Sigmoid colon (tissue), 7 donors: ENCODE results near the gene CNDP1. TPM values are rescaled to one million over a fixed set of nuclear protein-coding genes. Genes with fewer than 3 reads are reported as not detected.
"Not testable (repeated sequence)": the region's sequence is repeated elsewhere in the genome, so short reads cannot be mapped to it uniquely, and the experiment has no call there.

ENCODE experiments used
- DNase-seq: peaks from one replicate; pipeline ENCODE4 v3.0.0-alpha.2; 2019
- H3K27ac ChIP-seq, 4 donors: fragments of 200-600 bp; sonication (generic); one replicate each; pipeline ENCODE4 v1.5.1; 2016 to 2019; ENCODE audit warnings: mild to moderate bottlenecking in 1 of 4
- H3K27me3 ChIP-seq, 3 donors: fragments of 200-600 bp; sonication (generic); one replicate each; pipeline ENCODE4 v1.5.1; 2019; ENCODE audit warnings: mild to moderate bottlenecking in 1 of 3
- H3K36me3 ChIP-seq, 4 donors: fragments of 200-600 bp; sonication (generic); one replicate each; pipeline ENCODE4 v1.5.1; 2016 to 2019
- H3K4me1 ChIP-seq, 4 donors: fragments of 200-600 bp; sonication (generic); one replicate each; pipeline ENCODE4 v1.5.1; 2017 to 2019
- H3K4me3 ChIP-seq, 4 donors: fragments of 200-600 bp; sonication (generic); one replicate each; pipeline ENCODE4 v1.5.1; 2017 to 2019; ENCODE audit warnings: mild to moderate bottlenecking in 2 of 4, moderate library complexity in 1 of 4
- H3K9me3 ChIP-seq, 4 donors: fragments of 200-600 bp in 3 of 4; sonication (generic) in 3 of 4; one replicate each; pipeline versions ENCODE4 v1.5.1 to v1.6.1; 2013 to 2019
- EP300 ChIP-seq, 4 donors: sonication (generic); formaldehyde crosslinking; IDR thresholded peaks; one replicate each; pipeline ENCODE4 v1.6.1; 2017; ENCODE audit warnings: antibody characterized with exemption in 4 of 4
- POLR2A ChIP-seq, 2 donors: fragments of 450-650 bp; IDR thresholded peaks; one replicate each; pipeline ENCODE4 v1.6.1; 2016; ENCODE audit warnings: antibody characterized with exemption in 2 of 2, mild to moderate bottlenecking in 2 of 2, moderate library complexity in 2 of 2
- POLR2AphosphoS5 ChIP-seq, 4 donors: sonication (generic); formaldehyde crosslinking; IDR thresholded peaks; one replicate each; pipeline ENCODE4 v1.6.1; 2017; ENCODE audit warnings: antibody characterized with exemption in 4 of 4
- WGBS, 2 donors: extraction: QIAGEN DNeasy Blood & Tissue Kit; methylation state at CpG; one replicate each; pipeline ENCODE4 v1.1.7; 2013; 5-methylcytosine and 5-hydroxymethylcytosine counted together
- intact Hi-C: fragments of 100-400 bp; cut with DNase I; formaldehyde crosslinking; loops from one replicate; pipeline ENCODE4 v1.15.1; 2023
- polyA plus RNA-seq, 3 donors: library from polyadenylated mRNA; stranded (reverse); fragments of 200-250 nt; gene quantifications; one replicate each; pipeline ENCODE4 v1.2.3, GENCODE V29; 2013
- total RNA-seq, 4 donors: library from RNA; depleted of rRNA; stranded (reverse); fragments of >200 nt; gene quantifications; one replicate each; pipeline ENCODE4 v1.1.0, GENCODE V29; 2016
- TF ChIP-seq, protein P1 (sequence below), 4 experiments: fragments of 450-650 bp in 3 of 4; fragments of 200-600 bp in 1 of 4; IDR thresholded peaks; one replicate each; pipeline ENCODE4 v1.5.1; 2016 to 2019; ENCODE audit warnings: antibody characterized with exemption in 4 of 4, mild to moderate bottlenecking in 3 of 4, moderate library complexity in 2 of 4
- donor health status: healthy with polysubstance abuse.
- donor health status: Bipolar disorder and iron deficiency.
- donor health status: healthy.

Gene CNDP1
- total and polyA plus RNA-seq, 7 donors, result 0.10 to 0.60 TPM; not detected in 5

DNA sequence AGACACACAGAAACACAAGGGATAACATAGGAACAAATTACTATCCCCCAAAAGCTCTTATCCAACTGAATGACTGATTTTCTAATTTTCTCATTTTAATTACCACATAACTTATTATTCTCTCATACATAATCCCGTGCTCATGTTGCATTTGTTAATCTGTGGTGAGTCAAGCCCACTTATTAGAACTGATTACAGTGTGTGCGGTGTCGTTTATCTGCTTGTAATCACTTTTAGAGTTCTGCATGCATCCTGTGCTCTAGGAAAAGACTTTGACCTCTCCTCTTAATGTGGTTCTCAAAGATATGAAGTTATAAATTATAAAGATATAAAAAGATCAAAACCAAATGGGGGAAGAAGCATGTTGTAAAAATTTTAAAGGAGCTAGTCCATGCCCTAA lies 29.7 kb downstream of the CNDP1 start:
- Histone ChIP-seq H3K4me1 (peaks cover 0 to 11% (median 4%) of the 10 kb centered on the region in 4 donors), H3K27ac (no peak overlapping the region), H3K36me3 (no peaks in the 10 kb centered on the region), H3K4me3 (no peak overlapping the region), H3K27me3 (no peaks in the 10 kb centered on the region), H3K9me3 (no peaks in the 10 kb centered on the region)
- TF ChIP-seq POLR2AphosphoS5 (IDR thresholded peaks at IDR 0.05) (no peak), POLR2A (IDR thresholded peaks at IDR 0.05) (no peak), EP300 (IDR thresholded peaks at IDR 0.05) (no peak)
- TF ChIP-seq, protein P1, sequence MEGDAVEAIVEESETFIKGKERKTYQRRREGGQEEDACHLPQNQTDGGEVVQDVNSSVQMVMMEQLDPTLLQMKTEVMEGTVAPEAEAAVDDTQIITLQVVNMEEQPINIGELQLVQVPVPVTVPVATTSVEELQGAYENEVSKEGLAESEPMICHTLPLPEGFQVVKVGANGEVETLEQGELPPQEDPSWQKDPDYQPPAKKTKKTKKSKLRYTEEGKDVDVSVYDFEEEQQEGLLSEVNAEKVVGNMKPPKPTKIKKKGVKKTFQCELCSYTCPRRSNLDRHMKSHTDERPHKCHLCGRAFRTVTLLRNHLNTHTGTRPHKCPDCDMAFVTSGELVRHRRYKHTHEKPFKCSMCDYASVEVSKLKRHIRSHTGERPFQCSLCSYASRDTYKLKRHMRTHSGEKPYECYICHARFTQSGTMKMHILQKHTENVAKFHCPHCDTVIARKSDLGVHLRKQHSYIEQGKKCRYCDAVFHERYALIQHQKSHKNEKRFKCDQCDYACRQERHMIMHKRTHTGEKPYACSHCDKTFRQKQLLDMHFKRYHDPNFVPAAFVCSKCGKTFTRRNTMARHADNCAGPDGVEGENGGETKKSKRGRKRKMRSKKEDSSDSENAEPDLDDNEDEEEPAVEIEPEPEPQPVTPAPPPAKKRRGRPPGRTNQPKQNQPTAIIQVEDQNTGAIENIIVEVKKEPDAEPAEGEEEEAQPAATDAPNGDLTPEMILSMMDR (IDR thresholded peaks at IDR 0.05), result no peak
- intact Hi-C loops, result no loop called here
- DNase-seq, result no peak
- 16 to 46% methylated on average over 3 of the region's 3 CpGs for WGBS, 2 donors

DNA sequence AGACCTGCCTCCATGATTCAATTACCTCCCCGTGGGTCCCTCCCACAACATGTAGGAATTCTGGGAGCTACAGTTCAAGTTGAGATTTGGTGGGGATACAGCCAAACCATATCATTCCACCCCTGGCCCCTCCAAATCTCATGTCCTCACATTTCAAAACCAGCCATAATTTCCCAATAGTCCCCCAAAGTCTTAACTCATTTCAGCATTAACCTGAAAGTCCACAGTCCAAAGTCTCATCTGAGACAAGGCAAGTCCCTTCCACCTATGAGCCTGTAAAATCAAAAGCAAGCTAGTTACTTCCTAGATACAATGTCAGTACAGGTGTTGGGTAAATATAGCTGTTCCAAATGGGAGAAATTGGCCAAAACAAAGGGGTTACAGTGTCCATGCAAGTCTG lies 30.9 kb downstream of the CNDP1 start:
- H3K27ac ChIP-seq, intact Hi-C loops, H3K36me3 ChIP-seq, H3K27me3 ChIP-seq, DNase-seq, H3K4me3 ChIP-seq, H3K9me3 ChIP-seq: not testable (repeated sequence)
- H3K4me1 ChIP-seq, result peaks cover 0 to 11% (median 4%) of the 10 kb centered on the region in 4 donors
- WGBS, 2 donors, result 58 to 87% methylated on average over 1 of the region's 1 CpG

DNA sequence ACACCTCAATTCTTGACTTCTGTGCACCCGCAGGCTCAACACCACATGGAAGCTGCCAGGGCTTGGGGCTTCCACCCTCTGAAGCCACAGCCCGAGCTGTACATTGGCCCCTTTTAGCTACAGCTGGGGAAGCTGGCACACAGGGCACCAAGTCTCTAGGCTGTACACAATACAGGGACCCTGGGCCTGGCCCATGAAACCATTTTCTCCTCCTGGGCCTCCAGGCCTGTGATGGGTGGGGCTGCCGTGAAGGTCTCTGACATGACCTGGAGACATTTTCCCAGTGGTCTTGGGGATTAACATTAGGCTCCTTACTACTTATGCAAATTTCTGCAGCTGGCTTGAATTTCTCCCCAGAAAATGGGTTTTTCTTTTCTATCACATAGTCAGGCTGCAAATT lies 31.7 kb downstream of the CNDP1 start:
- H3K4me1 ChIP-seq, result peaks cover 0 to 11% (median 4%) of the 10 kb centered on the region in 4 donors
- H3K27ac ChIP-seq, H3K27me3 ChIP-seq, H3K4me3 ChIP-seq, DNase-seq, H3K36me3 ChIP-seq, H3K9me3 ChIP-seq, intact Hi-C loops: not testable (repeated sequence)
- 79 to 93% methylated on average over 3 of the region's 3 CpGs for WGBS, 2 donors

DNA sequence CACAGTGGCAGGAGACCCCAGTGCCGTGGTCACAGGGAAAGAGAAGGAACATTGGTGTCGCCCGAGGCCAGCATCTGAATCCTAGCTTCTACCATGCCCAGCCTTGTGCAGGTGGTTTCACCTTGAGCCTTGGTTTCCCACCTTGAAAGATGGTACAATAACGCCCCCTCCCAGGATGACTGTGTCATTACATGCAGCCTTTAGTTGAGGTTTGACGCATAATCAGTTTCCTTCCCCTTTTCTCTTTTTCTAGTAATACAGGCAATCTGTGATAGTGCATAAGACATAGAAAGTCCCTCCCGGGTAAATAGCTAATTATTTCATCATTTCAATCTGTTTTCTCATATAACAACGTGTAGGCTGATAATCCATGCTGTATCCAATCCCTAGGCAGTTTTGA lies 33.5 kb downstream of the CNDP1 start:
- Histone ChIP-seq H3K4me3 (no peak overlapping the region), H3K9me3 (no peaks in the 10 kb centered on the region), H3K27ac (no peak overlapping the region), H3K4me1 (peaks cover 0 to 11% (median 4%) of the 10 kb centered on the region in 4 donors), H3K27me3 (no peaks in the 10 kb centered on the region), H3K36me3 (no peaks in the 10 kb centered on the region)
- DNase-seq, result no peak
- TF ChIP-seq POLR2AphosphoS5 (IDR thresholded peaks at IDR 0.05), result no peak
- TF ChIP-seq, protein P1 (IDR thresholded peaks at IDR 0.05), result no peak
- no peak for TF ChIP-seq EP300 (IDR thresholded peaks at IDR 0.05)
- intact Hi-C loops, result no loop called here
- WGBS, 2 donors, result 63 to 73% methylated on average over 7 of the region's 7 CpGs

DNA sequence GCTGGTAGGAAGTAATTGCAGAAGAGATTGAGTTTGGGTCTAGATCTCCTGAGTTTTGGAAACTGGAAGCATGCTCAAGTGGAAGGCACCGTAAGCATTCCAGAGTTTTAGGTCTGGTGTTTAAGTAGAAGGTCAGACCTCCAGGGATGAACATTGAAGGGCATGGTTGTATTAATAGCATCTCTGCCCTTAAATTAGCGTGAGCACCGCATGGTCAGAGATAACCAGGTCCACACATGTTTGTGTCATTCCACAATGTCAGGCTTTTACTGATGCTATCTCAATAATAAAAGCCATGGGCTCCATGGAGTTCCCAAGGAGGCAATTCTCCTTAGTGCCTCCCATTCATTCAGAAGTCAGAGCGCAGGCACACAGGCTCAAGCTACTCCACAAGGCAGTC lies 35.1 kb downstream of the CNDP1 start:
- Histone ChIP-seq H3K27ac (no peak overlapping the region), H3K27me3 (no peaks in the 10 kb centered on the region), H3K4me1 (no peaks in the 10 kb centered on the region), H3K36me3 (no peaks in the 10 kb centered on the region), H3K4me3 (no peak overlapping the region), H3K9me3 (no peaks in the 10 kb centered on the region)
- 95% methylated on average over 4 of the region's 4 CpGs for WGBS, 2 donors
- intact Hi-C loops, result no loop called here
- TF ChIP-seq POLR2AphosphoS5 (IDR thresholded peaks at IDR 0.05), result no peak
- TF ChIP-seq POLR2A (IDR thresholded peaks at IDR 0.05), result no peak
- TF ChIP-seq, protein P1 (IDR thresholded peaks at IDR 0.05), result no peak
- no peak for DNase-seq

DNA sequence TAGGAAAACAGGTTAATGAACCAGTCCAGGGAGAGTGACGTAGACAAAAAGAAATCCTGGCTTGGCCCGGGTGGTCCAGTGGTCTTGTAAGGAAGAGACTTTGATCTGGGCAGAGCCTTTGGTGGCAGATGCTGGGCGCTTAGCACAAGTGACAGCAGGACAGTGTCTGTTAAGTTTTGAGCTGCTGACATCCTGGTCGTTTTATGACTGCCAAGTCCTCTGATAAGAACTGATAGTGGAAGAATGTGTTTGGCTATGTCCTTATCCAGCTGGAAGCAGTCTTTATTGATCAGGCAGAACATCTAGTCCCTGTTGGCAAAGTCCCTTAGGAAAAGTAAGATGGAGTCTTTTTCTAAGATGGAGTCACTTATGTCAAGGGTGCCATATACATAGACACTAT lies 36.0 kb downstream of the CNDP1 start:
- intact Hi-C loops, result no loop called here

More for the DNA sequence above, 36.0 kb downstream of the CNDP1 start:
- no peaks in the 10 kb centered on the region for H3K27me3 ChIP-seq
- no peak overlapping the region for H3K27ac ChIP-seq
- WGBS, 2 donors, result 48 to 78% methylated on average over 4 of the region's 4 CpGs
- DNase-seq, result no peak
- H3K36me3 ChIP-seq, result no peaks in the 10 kb centered on the region
- H3K4me1 ChIP-seq, result no peaks in the 10 kb centered on the region
- H3K4me3 ChIP-seq, result no peak overlapping the region
- no peaks in the 10 kb centered on the region for H3K9me3 ChIP-seq
- no peak for TF ChIP-seq EP300 (IDR thresholded peaks at IDR 0.05)
- no peak for TF ChIP-seq POLR2A (IDR thresholded peaks at IDR 0.05)
- TF ChIP-seq POLR2AphosphoS5 (IDR thresholded peaks at IDR 0.05), result no peak
- TF ChIP-seq, protein P1 (IDR thresholded peaks at IDR 0.05), result no peak
